ENCODE data around the gene F13B. TPM values are rescaled to one million over a fixed set of nuclear protein-coding genes. Genes with fewer than 3 reads are reported as not detected.

F13B gene
- not detected for total RNA-seq

- Histone ChIP-seq H3K9me3 (no peaks in the 10 kb centered on the region), H3K27me3 (no peaks in the 10 kb centered on the region), H3K27ac (replicated peaks in 1 of 4) (no peak within 1 kb of the TSS), H3K4me3 (no peak within 1 kb of the TSS), H3K4me1 (no peaks in the 10 kb centered on the region), H3K36me3 (no peaks in the 10 kb centered on the region)
- TF ChIP-seq POLR2AphosphoS5 (IDR thresholded peaks at IDR 0.05) (no peak), EP300 (IDR thresholded peaks at IDR 0.05) (no peak), CTCF (IDR thresholded peaks at IDR 0.05) (no peak), POLR2A (IDR thresholded peaks at IDR 0.05; ENCODE audit: low read depth) (no peak)
- WGBS, result 79% methylated on average over 3 of the region's 3 CpGs
- DNase-seq (ENCODE audit: extremely low spot score), result no peak
- intact Hi-C loops (cut with DNase I), result no loop called here
Observed at GRCh38 chr1:197066719-197067456, at the start of gene F13B. F13B (minus strand) TSS chr1:197067260; CDS start chr1:197067223, 37 bp downstream.

GRCh38 chr1:197116156-197116555, 49.1 kb upstream of the F13B start:
- Histone ChIP-seq H3K27me3 (no peaks in the 10 kb centered on the region), H3K4me3 (no peak overlapping the region), H3K36me3 (no peaks in the 10 kb centered on the region), H3K27ac (replicated peaks in 1 of 4) (no peak overlapping the region), H3K9me3 (no peaks in the 10 kb centered on the region), H3K4me1 (no peaks in the 10 kb centered on the region)
- DNase-seq (ENCODE audit: extremely low spot score), result no peak
- TF ChIP-seq POLR2A (IDR thresholded peaks at IDR 0.05; ENCODE audit: low read depth), result no peak
- no peak for TF ChIP-seq CTCF (IDR thresholded peaks at IDR 0.05)
- TF ChIP-seq EP300 (IDR thresholded peaks at IDR 0.05), result no peak
- TF ChIP-seq POLR2AphosphoS5 (IDR thresholded peaks at IDR 0.05), result no peak
- intact Hi-C loops (cut with DNase I), result no loop called here
- 100% methylated on average over 2 of the region's 2 CpGs for WGBS

GRCh38 chr1:197106869-197107268, 39.8 kb upstream of the F13B start:
- Histone ChIP-seq H3K9me3 (no peaks in the 10 kb centered on the region), H3K4me3 (no peak overlapping the region), H3K27me3 (no peaks in the 10 kb centered on the region), H3K27ac (replicated peaks in 1 of 4) (no peak overlapping the region), H3K4me1 (no peaks in the 10 kb centered on the region), H3K36me3 (no peaks in the 10 kb centered on the region)
- DNase-seq (ENCODE audit: extremely low spot score), result no peak
- 100% methylated on average over 1 of the region's 1 CpG for WGBS
- intact Hi-C loops (cut with DNase I), result no loop called here
- TF ChIP-seq CTCF (IDR thresholded peaks at IDR 0.05) (no peak), POLR2A (IDR thresholded peaks at IDR 0.05; ENCODE audit: low read depth) (no peak), EP300 (IDR thresholded peaks at IDR 0.05) (no peak), POLR2AphosphoS5 (IDR thresholded peaks at IDR 0.05) (no peak)

GRCh38 chr1:197103300-197103699, 36.2 kb upstream of the F13B start:
- Histone ChIP-seq H3K27me3 (no peaks in the 10 kb centered on the region), H3K27ac (replicated peaks in 1 of 4) (no peak overlapping the region), H3K9me3 (no peaks in the 10 kb centered on the region), H3K4me3 (no peak overlapping the region), H3K4me1 (peaks cover 0 to 6% (median 0%) of the 10 kb centered on the region in 4 donors), H3K36me3 (no peaks in the 10 kb centered on the region)
- DNase-seq (ENCODE audit: extremely low spot score), result no peak
- intact Hi-C loops (cut with DNase I), result no loop called here
- TF ChIP-seq CTCF (IDR thresholded peaks at IDR 0.05) (no peak), EP300 (IDR thresholded peaks at IDR 0.05) (no peak), POLR2AphosphoS5 (IDR thresholded peaks at IDR 0.05) (no peak), POLR2A (IDR thresholded peaks at IDR 0.05; ENCODE audit: low read depth) (no peak)
- 88% methylated on average over 5 of the region's 5 CpGs for WGBS

- H3K9me3 ChIP-seq, result no peaks in the 10 kb centered on the region
- no peak for DNase-seq (ENCODE audit: extremely low spot score)
- peaks cover 0 to 6% (median 0%) of the 10 kb centered on the region in 4 donors for H3K4me1 ChIP-seq
- no peak overlapping the region for H3K27ac ChIP-seq (replicated peaks in 1 of 4)
- intact Hi-C loops (cut with DNase I), result no loop called here
- no peaks in the 10 kb centered on the region for H3K36me3 ChIP-seq
- 85% methylated on average over 3 of the region's 3 CpGs for WGBS
- TF ChIP-seq EP300 (IDR thresholded peaks at IDR 0.05) (no peak), CTCF (IDR thresholded peaks at IDR 0.05) (no peak), POLR2A (IDR thresholded peaks at IDR 0.05; ENCODE audit: low read depth) (no peak), POLR2AphosphoS5 (IDR thresholded peaks at IDR 0.05) (no peak)
- no peaks in the 10 kb centered on the region for H3K27me3 ChIP-seq
- no peak overlapping the region for H3K4me3 ChIP-seq
Observed at GRCh38 chr1:197101978-197102377, 34.9 kb upstream of the F13B start.
